ENCODE measurements around the gene MYL5.

The MYL5 gene

GRCh38 chr4:722169-722725 is 47.9 kb downstream of the MYL5 start:
- TF ChIP-seq CTCF (conservative IDR thresholded peaks at IDR 0.05; ENCODE audit: low read depth, low read length): no peak
- no peak for DNase-seq (ENCODE audit: low read depth)
- no peak overlapping the region for H3K4me3 ChIP-seq (ENCODE audit: low read depth, low read length)

- no peak for DNase-seq (ENCODE audit: low read depth)
- TF ChIP-seq CTCF (conservative IDR thresholded peaks at IDR 0.05; ENCODE audit: low read depth, low read length): no peak
- no peak overlapping the region for H3K4me3 ChIP-seq (ENCODE audit: low read depth, low read length)
These were observed 48.6 kb downstream of the MYL5 start for GRCh38 chr4:722851-723360.

- no peak overlapping the region for H3K4me3 ChIP-seq (ENCODE audit: low read depth, low read length)
- DNase-seq (ENCODE audit: low read depth): no peak
- TF ChIP-seq CTCF (conservative IDR thresholded peaks at IDR 0.05; ENCODE audit: low read depth, low read length): no peak
These were observed 49.6 kb downstream of the MYL5 start for GRCh38 chr4:723751-724530.

GRCh38 chr4:725391-726234 is 51.3 kb downstream of the MYL5 start:
- no peak for TF ChIP-seq CTCF (conservative IDR thresholded peaks at IDR 0.05; ENCODE audit: low read depth, low read length)
- DNase-seq (ENCODE audit: low read depth): no peak
- no peak overlapping the region for H3K4me3 ChIP-seq (ENCODE audit: low read depth, low read length)

GRCh38 chr4:726235-726787 is 52.0 kb downstream of the MYL5 start:
- DNase-seq (ENCODE audit: low read depth): peak; percentile 34
- no peak for TF ChIP-seq CTCF (conservative IDR thresholded peaks at IDR 0.05; ENCODE audit: low read depth, low read length)
- no peak overlapping the region for H3K4me3 ChIP-seq (ENCODE audit: low read depth, low read length)

- TF ChIP-seq CTCF (conservative IDR thresholded peaks at IDR 0.05; ENCODE audit: low read depth, low read length): no peak
- DNase-seq (ENCODE audit: low read depth): no peak
- no peak overlapping the region for H3K4me3 ChIP-seq (ENCODE audit: low read depth, low read length)
These were observed 52.5 kb downstream of the MYL5 start for GRCh38 chr4:726838-727237.

All from choroid plexus epithelial cell (primary cell).